Astrocyte (in vitro differentiated cells and primary cell): Measurements from ENCODE around the gene C1QB.

Source experiments
- EZH2 ChIP-seq: IDR thresholded peaks from 2 replicates; pipeline ENCODE4 v1.6.1; 2012; ENCODE audit warnings: mild to moderate bottlenecking, low read length, inconsistent platforms; ENCODE audit not compliant: insufficient read depth
- TF ChIP-seq, protein P1 (sequence below): IDR thresholded peaks from 2 replicates; pipeline ENCODE4 v1.5.1; 2011; ENCODE audit warnings: low read depth, mild to moderate bottlenecking, inconsistent platforms, low read length, moderate library complexity; ENCODE audit not compliant: insufficient read depth

DNA sequence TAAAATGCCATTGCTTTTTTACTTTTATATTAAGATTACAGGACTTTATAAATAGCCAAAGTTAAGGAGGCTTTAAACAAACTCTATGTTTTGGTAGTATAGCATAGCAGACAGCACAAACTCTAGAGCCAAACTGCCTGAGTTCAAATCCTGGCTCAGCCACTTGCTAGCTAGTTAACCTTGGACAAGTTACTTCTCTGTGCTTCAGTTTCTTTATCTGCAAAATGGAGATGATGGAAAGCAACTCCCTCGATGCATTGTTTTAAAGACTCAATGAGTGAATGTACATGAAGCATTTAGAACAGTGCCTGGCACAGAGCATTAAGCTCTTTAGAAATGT lies 21.3 kb downstream of the C1QB start:
- TF ChIP-seq, protein P1, sequence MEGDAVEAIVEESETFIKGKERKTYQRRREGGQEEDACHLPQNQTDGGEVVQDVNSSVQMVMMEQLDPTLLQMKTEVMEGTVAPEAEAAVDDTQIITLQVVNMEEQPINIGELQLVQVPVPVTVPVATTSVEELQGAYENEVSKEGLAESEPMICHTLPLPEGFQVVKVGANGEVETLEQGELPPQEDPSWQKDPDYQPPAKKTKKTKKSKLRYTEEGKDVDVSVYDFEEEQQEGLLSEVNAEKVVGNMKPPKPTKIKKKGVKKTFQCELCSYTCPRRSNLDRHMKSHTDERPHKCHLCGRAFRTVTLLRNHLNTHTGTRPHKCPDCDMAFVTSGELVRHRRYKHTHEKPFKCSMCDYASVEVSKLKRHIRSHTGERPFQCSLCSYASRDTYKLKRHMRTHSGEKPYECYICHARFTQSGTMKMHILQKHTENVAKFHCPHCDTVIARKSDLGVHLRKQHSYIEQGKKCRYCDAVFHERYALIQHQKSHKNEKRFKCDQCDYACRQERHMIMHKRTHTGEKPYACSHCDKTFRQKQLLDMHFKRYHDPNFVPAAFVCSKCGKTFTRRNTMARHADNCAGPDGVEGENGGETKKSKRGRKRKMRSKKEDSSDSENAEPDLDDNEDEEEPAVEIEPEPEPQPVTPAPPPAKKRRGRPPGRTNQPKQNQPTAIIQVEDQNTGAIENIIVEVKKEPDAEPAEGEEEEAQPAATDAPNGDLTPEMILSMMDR, result no peak
- no peak for TF ChIP-seq EZH2
